Caki2 (cell line): Measurements from ENCODE around the gene NEK5. TPM values are rescaled to one million over a fixed set of nuclear protein-coding genes. Genes with fewer than 3 reads are reported as not detected.
A peak's percentile ranks its signal among the peaks of the same experiment; 100 is the strongest.
"Not testable (repeated sequence)": the region's sequence is repeated elsewhere in the genome, so short reads cannot be mapped to it uniquely, and the experiment has no call there.

ENCODE experiments used
- DNase-seq: peaks from one replicate; pipeline ENCODE4 v3.0.0-alpha.2; 2015; ENCODE audit warnings: low read depth
- in situ Hi-C: cut with HindIII; loops from 2 replicates; pipeline ENCODE4 v1.10.0; 2016; ENCODE audit warnings: low sequenced_read_pairs, low pct_unique_long_range_greater_than_20kb, mixed read lengths
- total RNA-seq: library from RNA; depleted of rRNA; stranded (reverse); fragments of >200 nt; shearing (Covaris generic); gene quantifications from 2 replicates; pipeline ENCODE4 v1.2.3, GENCODE V29; 2014; ENCODE audit warnings: low replicate concordance; rRNA removed

The NEK5 gene
- 0.07 TPM in 1 of 2 replicates, not detected in the other for total RNA-seq

GRCh38 chr13:52128714-52129700, at the start of gene NEK5:
Gene NEK5, minus strand, starts transcription at chr13:52129073. Its CDS starts 1,591 bp downstream, at chr13:52127482.
- peak; percentile 52 for DNase-seq
- in situ Hi-C loops: no loop called here

GRCh38 chr13:52177276-52177675, 48.4 kb upstream of the NEK5 start:
- in situ Hi-C loops: no loop called here
- DNase-seq: no peak

GRCh38 chr13:52173970-52174369, 45.1 kb upstream of the NEK5 start:
- DNase-seq, in situ Hi-C loops: not testable (repeated sequence)

- no peak for DNase-seq
- in situ Hi-C loops: no loop called here
Measured at GRCh38 chr13:52173373-52173772, 44.5 kb upstream of the NEK5 start.

- in situ Hi-C loops, DNase-seq: not testable (repeated sequence)
Measured at GRCh38 chr13:52171686-52172085, 42.8 kb upstream of the NEK5 start.

GRCh38 chr13:52170828-52171391, 42.0 kb upstream of the NEK5 start:
- in situ Hi-C loops: not testable (repeated sequence)

GRCh38 chr13:52169839-52170238, 41.0 kb upstream of the NEK5 start:
- DNase-seq: no peak
- in situ Hi-C loops: no loop called here

More at GRCh38 chr13:52170828-52171391, 42.0 kb upstream of the NEK5 start:
- peak; percentile 30 for DNase-seq

- in situ Hi-C loops: no loop called here
Measured at GRCh38 chr13:52165411-52165810, 36.5 kb upstream of the NEK5 start.

GRCh38 chr13:52164989-52165388, 36.1 kb upstream of the NEK5 start:
- in situ Hi-C loops: no loop called here

More at GRCh38 chr13:52165411-52165810, 36.5 kb upstream of the NEK5 start:
- DNase-seq: no peak

GRCh38 chr13:52163878-52164277, 35.0 kb upstream of the NEK5 start:
- DNase-seq, in situ Hi-C loops: not testable (repeated sequence)

More at GRCh38 chr13:52164989-52165388, 36.1 kb upstream of the NEK5 start:
- no peak for DNase-seq

GRCh38 chr13:52162279-52163101, 33.6 kb upstream of the NEK5 start:
- in situ Hi-C loops: no loop called here
- DNase-seq: peak; percentile 78

GRCh38 chr13:52161181-52161646, 32.3 kb upstream of the NEK5 start:
- in situ Hi-C loops: no loop called here
- DNase-seq: no peak

- in situ Hi-C loops: no loop called here
Measured at GRCh38 chr13:52160506-52160905, 31.6 kb upstream of the NEK5 start.

GRCh38 chr13:52160053-52160452, 31.2 kb upstream of the NEK5 start:
- DNase-seq: no peak
- in situ Hi-C loops: no loop called here

More at GRCh38 chr13:52160506-52160905, 31.6 kb upstream of the NEK5 start:
- DNase-seq: no peak

GRCh38 chr13:52159159-52159982, 30.5 kb upstream of the NEK5 start, which contains the start of gene NEK3:
Gene NEK3, minus strand, starts transcription at chr13:52159597. Its CDS starts 3,406 bp downstream, at chr13:52156191.
- in situ Hi-C loops: no loop called here
- DNase-seq: peak; percentile 52

- in situ Hi-C loops: no loop called here
- no peak for DNase-seq
Measured at GRCh38 chr13:52158629-52159158, 29.8 kb upstream of the NEK5 start.

GRCh38 chr13:52156724-52157261, 27.9 kb upstream of the NEK5 start:
- DNase-seq: no peak
- in situ Hi-C loops: no loop called here
